ENCODE results near the gene AKAP9.

AKAP9 gene

DNA sequence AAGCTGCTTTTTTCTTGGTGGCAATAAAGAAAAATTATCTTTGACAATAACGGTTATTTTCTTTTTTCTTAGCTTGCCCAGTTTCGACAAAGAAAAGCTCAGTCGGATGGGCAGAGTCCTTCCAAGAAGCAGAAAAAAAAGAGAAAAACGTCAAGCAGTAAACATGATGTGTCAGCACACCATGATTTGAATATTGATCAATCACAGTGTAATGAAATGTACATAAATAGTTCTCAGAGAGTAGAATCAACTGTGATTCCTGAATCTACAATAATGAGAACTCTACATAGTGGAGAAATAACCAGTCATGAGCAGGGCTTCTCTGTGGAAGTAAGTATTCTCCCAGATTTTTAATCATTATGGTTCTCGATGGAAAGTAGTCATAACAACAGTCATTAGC, 33.0 kb downstream of the AKAP9 start:
- no peak for TF ChIP-seq POLR2AphosphoS5 (IDR thresholded peaks at IDR 0.05; ENCODE audit: low read depth)
- no peak for TF ChIP-seq SPI1 (IDR thresholded peaks at IDR 0.05; ENCODE audit: borderline replicate concordance, low read depth)
- TF ChIP-seq, protein P1, sequence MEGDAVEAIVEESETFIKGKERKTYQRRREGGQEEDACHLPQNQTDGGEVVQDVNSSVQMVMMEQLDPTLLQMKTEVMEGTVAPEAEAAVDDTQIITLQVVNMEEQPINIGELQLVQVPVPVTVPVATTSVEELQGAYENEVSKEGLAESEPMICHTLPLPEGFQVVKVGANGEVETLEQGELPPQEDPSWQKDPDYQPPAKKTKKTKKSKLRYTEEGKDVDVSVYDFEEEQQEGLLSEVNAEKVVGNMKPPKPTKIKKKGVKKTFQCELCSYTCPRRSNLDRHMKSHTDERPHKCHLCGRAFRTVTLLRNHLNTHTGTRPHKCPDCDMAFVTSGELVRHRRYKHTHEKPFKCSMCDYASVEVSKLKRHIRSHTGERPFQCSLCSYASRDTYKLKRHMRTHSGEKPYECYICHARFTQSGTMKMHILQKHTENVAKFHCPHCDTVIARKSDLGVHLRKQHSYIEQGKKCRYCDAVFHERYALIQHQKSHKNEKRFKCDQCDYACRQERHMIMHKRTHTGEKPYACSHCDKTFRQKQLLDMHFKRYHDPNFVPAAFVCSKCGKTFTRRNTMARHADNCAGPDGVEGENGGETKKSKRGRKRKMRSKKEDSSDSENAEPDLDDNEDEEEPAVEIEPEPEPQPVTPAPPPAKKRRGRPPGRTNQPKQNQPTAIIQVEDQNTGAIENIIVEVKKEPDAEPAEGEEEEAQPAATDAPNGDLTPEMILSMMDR (IDR thresholded peaks at IDR 0.05; ENCODE audit: insufficient read depth, low read length) = no peak
- TF ChIP-seq GABPA (IDR thresholded peaks at IDR 0.05; ENCODE audit: low read depth) = no peak
- TF ChIP-seq, protein P2, sequence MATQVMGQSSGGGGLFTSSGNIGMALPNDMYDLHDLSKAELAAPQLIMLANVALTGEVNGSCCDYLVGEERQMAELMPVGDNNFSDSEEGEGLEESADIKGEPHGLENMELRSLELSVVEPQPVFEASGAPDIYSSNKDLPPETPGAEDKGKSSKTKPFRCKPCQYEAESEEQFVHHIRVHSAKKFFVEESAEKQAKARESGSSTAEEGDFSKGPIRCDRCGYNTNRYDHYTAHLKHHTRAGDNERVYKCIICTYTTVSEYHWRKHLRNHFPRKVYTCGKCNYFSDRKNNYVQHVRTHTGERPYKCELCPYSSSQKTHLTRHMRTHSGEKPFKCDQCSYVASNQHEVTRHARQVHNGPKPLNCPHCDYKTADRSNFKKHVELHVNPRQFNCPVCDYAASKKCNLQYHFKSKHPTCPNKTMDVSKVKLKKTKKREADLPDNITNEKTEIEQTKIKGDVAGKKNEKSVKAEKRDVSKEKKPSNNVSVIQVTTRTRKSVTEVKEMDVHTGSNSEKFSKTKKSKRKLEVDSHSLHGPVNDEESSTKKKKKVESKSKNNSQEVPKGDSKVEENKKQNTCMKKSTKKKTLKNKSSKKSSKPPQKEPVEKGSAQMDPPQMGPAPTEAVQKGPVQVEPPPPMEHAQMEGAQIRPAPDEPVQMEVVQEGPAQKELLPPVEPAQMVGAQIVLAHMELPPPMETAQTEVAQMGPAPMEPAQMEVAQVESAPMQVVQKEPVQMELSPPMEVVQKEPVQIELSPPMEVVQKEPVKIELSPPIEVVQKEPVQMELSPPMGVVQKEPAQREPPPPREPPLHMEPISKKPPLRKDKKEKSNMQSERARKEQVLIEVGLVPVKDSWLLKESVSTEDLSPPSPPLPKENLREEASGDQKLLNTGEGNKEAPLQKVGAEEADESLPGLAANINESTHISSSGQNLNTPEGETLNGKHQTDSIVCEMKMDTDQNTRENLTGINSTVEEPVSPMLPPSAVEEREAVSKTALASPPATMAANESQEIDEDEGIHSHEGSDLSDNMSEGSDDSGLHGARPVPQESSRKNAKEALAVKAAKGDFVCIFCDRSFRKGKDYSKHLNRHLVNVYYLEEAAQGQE (IDR thresholded peaks at IDR 0.05; ENCODE audit: insufficient replicate concordance, low read depth) = no peak
- Histone ChIP-seq H3K4me3 (replicated peaks; ENCODE audit: insufficient read depth, low read length) (no peak overlapping the region), H3K27me3 (ENCODE audit: insufficient read depth, poor library complexity, severe bottlenecking) (no peaks in the 10 kb centered on the region), H3K27ac (replicated peaks) (no peak overlapping the region)
- no peak for DNase-seq (ENCODE audit: low read depth in 1 of 2, low spot score in 1 of 2)

DNA sequence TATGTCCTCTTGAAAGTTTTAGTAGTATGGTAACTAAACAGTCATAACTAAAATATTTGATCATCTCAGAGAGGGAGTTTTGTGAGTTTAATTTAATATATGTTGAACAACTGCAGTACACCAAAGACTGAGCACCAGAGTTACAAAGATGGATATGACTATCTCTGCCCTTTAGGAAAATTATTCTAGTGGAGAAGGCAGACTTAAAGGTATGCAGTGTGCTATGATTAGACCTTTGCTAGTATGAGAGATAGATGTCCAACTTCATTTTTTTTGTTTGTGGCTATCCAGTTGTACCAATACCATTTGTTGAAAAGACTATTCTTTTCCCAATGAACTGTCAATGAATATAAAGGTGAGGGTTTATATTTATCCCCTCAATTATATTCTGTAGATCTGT, 33.4 kb downstream of the AKAP9 start:
- no peak overlapping the region for H3K4me3 ChIP-seq (replicated peaks; ENCODE audit: insufficient read depth, low read length)
- no peak for DNase-seq (ENCODE audit: low read depth in 1 of 2, low spot score in 1 of 2)
- H3K27ac ChIP-seq (replicated peaks) = no peak overlapping the region
- no peak for TF ChIP-seq POLR2AphosphoS5 (IDR thresholded peaks at IDR 0.05; ENCODE audit: low read depth)
- TF ChIP-seq, protein P2 (IDR thresholded peaks at IDR 0.05; ENCODE audit: insufficient replicate concordance, low read depth) = no peak
- TF ChIP-seq, protein P1 (IDR thresholded peaks at IDR 0.05; ENCODE audit: insufficient read depth, low read length) = no peak
- no peak for TF ChIP-seq GABPA (IDR thresholded peaks at IDR 0.05; ENCODE audit: low read depth)
- no peak for TF ChIP-seq SPI1 (IDR thresholded peaks at IDR 0.05; ENCODE audit: borderline replicate concordance, low read depth)
- H3K27me3 ChIP-seq (ENCODE audit: insufficient read depth, poor library complexity, severe bottlenecking) = no peaks in the 10 kb centered on the region

DNA sequence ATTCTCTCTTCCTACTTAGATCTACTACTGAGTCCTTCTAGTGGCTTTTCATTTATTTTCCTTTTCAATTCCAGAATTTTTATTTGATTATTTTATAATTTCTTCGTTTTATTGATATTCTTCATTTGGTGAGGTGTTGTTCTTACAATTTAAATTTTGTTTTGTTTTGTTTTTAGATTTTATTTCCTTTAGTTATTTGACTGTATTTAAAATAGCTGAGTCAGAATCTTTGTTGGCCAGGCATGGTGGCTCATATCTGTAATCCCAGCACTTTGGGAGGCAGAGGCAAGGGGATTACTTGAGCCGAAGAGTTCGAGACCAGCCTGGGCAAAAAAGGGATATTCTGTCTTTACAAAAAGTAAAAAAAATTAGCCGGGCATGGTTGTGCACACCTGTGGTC, 36.1 kb downstream of the AKAP9 start:
- Histone ChIP-seq H3K27ac (replicated peaks) (no peak overlapping the region), H3K4me3 (replicated peaks; ENCODE audit: insufficient read depth, low read length) (no peak overlapping the region), H3K27me3 (ENCODE audit: insufficient read depth, poor library complexity, severe bottlenecking) (no peaks in the 10 kb centered on the region)
- TF ChIP-seq, protein P2 (IDR thresholded peaks at IDR 0.05; ENCODE audit: insufficient replicate concordance, low read depth) = no peak
- TF ChIP-seq POLR2AphosphoS5 (IDR thresholded peaks at IDR 0.05; ENCODE audit: low read depth) = no peak
- no peak for TF ChIP-seq SPI1 (IDR thresholded peaks at IDR 0.05; ENCODE audit: borderline replicate concordance, low read depth)
- TF ChIP-seq, protein P1 (IDR thresholded peaks at IDR 0.05; ENCODE audit: insufficient read depth, low read length) = no peak
- TF ChIP-seq GABPA (IDR thresholded peaks at IDR 0.05; ENCODE audit: low read depth) = no peak
- DNase-seq (ENCODE audit: low read depth in 1 of 2, low spot score in 1 of 2) = no peak

All from HL-60 (cell line).